OCI-LY7 (cell line): ENCODE data around the gene CNN1.

Source experiments
- CTCF ChIP-seq: fragments of 200-600 bp; sonication (generic); conservative IDR thresholded peaks from 2 replicates; pipeline ENCODE4 v1.5.1; 2014; ENCODE audit warnings: mild to moderate bottlenecking, antibody characterized with exemption, low read length, moderate library complexity, mixed read lengths
- EZH2phosphoT487 ChIP-seq: fragments of 200-600 bp; sonication (generic); IDR thresholded peaks from 2 replicates; pipeline ENCODE4 v1.6.1; 2018; ENCODE audit warnings: low read depth, borderline replicate concordance, mild to moderate bottlenecking, mixed run types, antibody characterized with exemption, low read length, moderate library complexity, mixed read lengths

- TF ChIP-seq CTCF (no peak), EZH2phosphoT487 (no peak)
Observed at GRCh38 chr19:11499890-11500420, 38.7 kb upstream of the CNN1 start.
